Right lobe of liver (tissue), 6 donors: ENCODE measurements around the gene FZD8. TPM values are rescaled to one million over a fixed set of nuclear protein-coding genes. Genes with fewer than 3 reads are reported as not detected.
A peak's percentile ranks its signal among the peaks of the same experiment; 100 is the strongest.

ENCODE experiments used
- ATAC-seq, 4 donors: fragments of 200-7000 bp; cut with Tn5 transposase; one replicate each; pipeline ENCODE4 v1.9.1; 2020; ENCODE audit warnings: mild to moderate bottlenecking in 4 of 4, moderate library complexity in 4 of 4
- DNase-seq, 3 donors: peaks; one replicate each; pipeline ENCODE4 v3.0.0-alpha.2; 2020
- H3K27ac ChIP-seq, 3 donors: fragments of 200-600 bp; one replicate each; pipeline ENCODE4 v1.8.0; 2022
- H3K27me3 ChIP-seq, 2 donors: fragments of 200-600 bp; one replicate each; pipeline ENCODE4 v1.8.0; 2022
- H3K36me3 ChIP-seq, 4 donors: fragments of 200-600 bp; sonication (generic) in 1 of 4; one replicate each; pipeline versions ENCODE4 v1.5.1 to v1.8.0; 2017 to 2022; ENCODE audit warnings: control low read depth in 1 of 4
- H3K4me1 ChIP-seq, 4 donors: fragments of 200-600 bp; sonication (generic) in 1 of 4; one replicate each; pipeline versions ENCODE4 v1.5.1 to v1.8.0; 2017 to 2022; ENCODE audit warnings: control low read depth in 1 of 4
- H3K4me3 ChIP-seq, 3 donors: fragments of 200-600 bp; one replicate each; pipeline ENCODE4 v1.8.0; 2022
- H3K9me3 ChIP-seq, 4 donors: fragments of 200-600 bp; sonication (generic) in 1 of 4; one replicate each; pipeline versions ENCODE4 v1.5.1 to v1.8.0; 2017 to 2022; ENCODE audit warnings: control low read depth in 1 of 4
- CTCF ChIP-seq, 4 donors: fragments of 200-600 bp in 3 of 4; fragments of 450-650 bp in 1 of 4; IDR thresholded peaks; one replicate each; pipeline versions ENCODE4 v1.5.1 to v1.8.0; 2016 to 2022; ENCODE audit warnings: antibody characterized with exemption in 4 of 4, mild to moderate bottlenecking in 2 of 4
- POLR2A ChIP-seq: fragments of 450-650 bp; IDR thresholded peaks from one replicate; pipeline ENCODE4 v1.6.1; 2017; ENCODE audit warnings: antibody characterized with exemption, mild to moderate bottlenecking
- WGBS: methylation state at CpG from one replicate; pipeline ENCODE4 v1.1.6; 2018; ENCODE audit warnings: low coverage, low lambda C conversion rate; ENCODE audit not compliant: insufficient coverage; ENCODE audit errors: missing lambda C conversion rate; 5-methylcytosine and 5-hydroxymethylcytosine counted together
- intact Hi-C, 2 donors: fragments of 100-400 bp; cut with DNase I; formaldehyde crosslinking; loops; one replicate each; pipeline versions ENCODE4 v1.11.2 to v1.14.1; 2022
- total RNA-seq, 6 experiments: library from RNA; depleted of rRNA in 2 of 6; stranded (reverse); fragments of >200 nt in 2 of 6; fragmentation: NEBNext Ultra II Directional in 3 of 6; extraction: Animal tissue kit (Norgen Biotek cat#: 25700) in 3 of 6; gene quantifications; one replicate each; pipeline versions ENCODE4 v1.1.0 to v1.2.4, GENCODE V29; 2016 to 2023
- donor health status: DM: no; HTN: yes; CAD: no.
- donor health status: DM: no; HTN: no; CAD: no.
- donor health status: DM: no; HTN: no; CAD: no.
- donor health status: DM: no; HTN: yes; CAD: no.
- donor health status: DM: no; HTN: yes; CAD: no.

The FZD8 gene
- total RNA-seq, 6 experiments from 2014 or later = 2.3 to 4.6 (median 3.8) TPM

- ATAC-seq (no peak), DNase-seq (no peak)
- Histone ChIP-seq H3K9me3 (no peaks in the 10 kb centered on the region), H3K36me3 (no peaks in the 10 kb centered on the region), H3K27me3 (no peaks in the 10 kb centered on the region), H3K4me3 (no peak overlapping the region), H3K27ac (no peak overlapping the region), H3K4me1 (no peaks in the 10 kb centered on the region)
- TF ChIP-seq POLR2A (no peak), CTCF (IDR thresholded peaks at IDR 0.05) (no peak)
- WGBS = 91% methylated on average over 1 of the region's 1 CpG
- intact Hi-C loops = loop anchor here (10.0 kb wide), 2 partner anchors 1153 to 1253 kb away; no protein-coding TSS in a partner anchor
Measured at GRCh38 chr10:35631404-35631803, 10.7 kb downstream of the FZD8 start.

GRCh38 chr10:35626971-35627507, 15.1 kb downstream of the FZD8 start:
- H3K36me3 ChIP-seq = no peaks in the 10 kb centered on the region
- intact Hi-C loops = no loop called here
- no peaks in the 10 kb centered on the region for H3K4me1 ChIP-seq
- ATAC-seq = no peak
- H3K27ac ChIP-seq = no peak overlapping the region
- TF ChIP-seq POLR2A (no peak), CTCF (IDR thresholded peaks at IDR 0.05) (no peak)
- no peaks in the 10 kb centered on the region for H3K9me3 ChIP-seq
- H3K4me3 ChIP-seq = no peak overlapping the region
- WGBS = 79% methylated on average over 5 of the region's 6 CpGs
- no peak for DNase-seq
- no peaks in the 10 kb centered on the region for H3K27me3 ChIP-seq

DNA sequence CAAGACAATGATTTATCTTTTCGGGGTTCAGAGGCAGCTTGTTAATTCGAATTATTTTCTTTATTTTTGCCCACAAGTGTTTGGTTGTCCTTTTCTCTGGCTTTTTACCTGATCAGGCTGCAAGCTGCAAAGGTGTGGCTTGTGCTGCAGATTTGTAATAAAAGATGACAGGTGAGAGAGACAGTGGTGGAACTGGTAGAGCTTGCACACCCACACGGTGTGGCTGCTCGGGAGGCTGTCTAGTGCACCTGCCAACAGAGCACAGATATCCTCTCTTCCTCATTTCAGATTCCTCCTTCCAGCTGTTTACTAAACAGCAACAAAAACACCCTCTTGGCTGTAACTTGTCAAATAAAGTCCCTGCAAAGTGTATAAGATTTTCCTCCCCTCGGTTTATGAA, 27.8 kb downstream of the FZD8 start:
- H3K4me1 ChIP-seq = peaks cover 0 to 18% (median 0%) of the 10 kb centered on the region in 4 donors
- intact Hi-C loops = no loop called here
- no peaks in the 10 kb centered on the region for H3K36me3 ChIP-seq
- H3K9me3 ChIP-seq = no peaks in the 10 kb centered on the region
- H3K27ac ChIP-seq = no peak overlapping the region
- no peaks in the 10 kb centered on the region for H3K27me3 ChIP-seq
- 49% methylated on average over 5 of the region's 5 CpGs for WGBS
- TF ChIP-seq CTCF (IDR thresholded peaks at IDR 0.05) (no peak), POLR2A (no peak)
- H3K4me3 ChIP-seq = no peak overlapping the region
- no peak for DNase-seq
- ATAC-seq = no peak

DNA sequence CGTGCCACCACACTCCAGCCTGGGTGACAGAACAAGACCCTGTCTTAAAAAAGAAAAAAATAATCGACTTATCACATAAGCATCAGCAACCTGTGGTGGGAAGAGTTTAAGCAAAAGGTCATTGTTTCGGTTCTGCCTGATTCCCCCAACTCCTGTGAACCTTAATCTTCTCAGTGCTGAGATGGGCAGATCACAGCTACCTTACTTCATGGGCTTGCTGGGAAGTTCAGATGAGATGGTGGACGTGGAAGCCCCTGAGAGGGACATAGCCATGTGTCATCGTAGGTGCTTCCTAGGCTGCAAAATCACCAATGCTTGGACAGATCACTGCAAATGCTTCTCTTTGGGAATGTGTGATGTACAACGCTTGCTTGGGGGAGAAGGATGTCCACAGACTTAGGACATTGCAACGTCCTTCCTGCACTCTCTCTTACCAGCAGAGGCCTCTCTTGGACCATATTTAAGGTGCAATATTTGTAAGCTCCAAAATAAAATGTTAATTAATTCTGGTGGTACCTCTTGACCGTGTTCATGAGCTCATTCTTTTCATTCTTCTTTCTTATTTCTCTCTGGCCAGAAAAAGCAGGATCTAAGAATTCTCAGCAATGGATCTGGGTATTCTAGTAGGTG, 28.4 kb downstream of the FZD8 start:
- Histone ChIP-seq H3K27me3 (no peaks in the 10 kb centered on the region), H3K4me3 (no peak overlapping the region), H3K4me1 (peaks cover 0 to 18% (median 0%) of the 10 kb centered on the region in 4 donors), H3K27ac (peak overlapping the region in 1 of 3 donors; percentile 27), H3K36me3 (no peaks in the 10 kb centered on the region), H3K9me3 (no peaks in the 10 kb centered on the region)
- WGBS = 60% methylated on average over 5 of the region's 8 CpGs
- intact Hi-C loops = no loop called here
- TF ChIP-seq CTCF (IDR thresholded peaks at IDR 0.05) (peak; percentile 18 to 54 (median 24)), POLR2A (no peak)
- DNase-seq = no peak
- ATAC-seq = peak; percentile 29 to 68 (median 50)
